ENCODE results near the gene SF3B5.

DNA sequence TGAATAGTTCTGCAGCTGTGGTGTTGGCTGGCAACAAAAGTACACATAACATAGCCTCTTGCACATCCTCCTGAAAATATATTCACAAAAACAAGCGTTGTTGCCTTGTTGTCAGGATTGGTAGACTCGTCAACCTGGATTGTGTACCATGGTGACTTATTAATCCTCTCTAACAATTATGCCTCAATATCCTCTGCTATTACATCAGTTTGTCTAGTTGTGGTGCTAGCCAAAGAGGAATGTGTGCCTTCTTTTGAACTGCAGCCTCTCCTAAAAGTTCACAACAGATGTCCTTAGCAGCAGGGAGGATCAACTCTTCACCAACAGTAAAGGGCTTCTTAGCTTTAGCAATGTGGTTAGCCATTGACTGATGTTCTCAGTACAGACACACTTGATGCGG, 3.6 kb upstream of the SF3B5 start:
- TF ChIP-seq CTCF (IDR thresholded peaks at IDR 0.05) (no peak), POLR2A (IDR thresholded peaks at IDR 0.05) (no peak), POLR2AphosphoS5 (IDR thresholded peaks at IDR 0.05) (no peak)
